H54 (cell line): Measurements from ENCODE around the gene PHAX.
A peak's percentile ranks its signal among the peaks of the same experiment; 100 is the strongest.
"Not testable (repeated sequence)": the region's sequence is repeated elsewhere in the genome, so short reads cannot be mapped to it uniquely, and the experiment has no call there.

Experiments
- DNase-seq: peaks from one replicate; pipeline ENCODE4 v3.0.0; 2011; ENCODE audit warnings: low spot score, mixed read lengths; ENCODE audit not compliant: insufficient read length
- FAIRE-seq: peaks from 3 replicates; lab custom pipeline; 2011; peaks lifted over from hg19 to GRCh38; lab: Jason Lieb, UNC
- POLR2A ChIP-seq: IDR thresholded peaks from 2 replicates; pipeline ENCODE4 v1.6.1; 2011; ENCODE audit warnings: low read depth, mild to moderate bottlenecking, low read length

PHAX gene

GRCh38 chr5:126656401-126657007, 55.8 kb downstream of the PHAX start:
- peak; percentile 38 for DNase-seq
- no peak for TF ChIP-seq POLR2A
- FAIRE-seq: peak; percentile 41

- no peak for TF ChIP-seq POLR2A
- no peak for DNase-seq
- FAIRE-seq: no peak
Measured at GRCh38 chr5:126658561-126658960, 57.8 kb downstream of the PHAX start.

GRCh38 chr5:126659805-126660482, 59.2 kb downstream of the PHAX start:
- DNase-seq (no peak), FAIRE-seq (no peak)
- TF ChIP-seq POLR2A: no peak

- no peak for TF ChIP-seq POLR2A
- FAIRE-seq (no peak), DNase-seq (no peak)
Measured at GRCh38 chr5:126664586-126664985, 63.8 kb downstream of the PHAX start.

- FAIRE-seq, DNase-seq: not testable (repeated sequence)
Measured at GRCh38 chr5:126670109-126670508, 69.4 kb downstream of the PHAX start.

GRCh38 chr5:126671681-126672080, 70.9 kb downstream of the PHAX start:
- not testable (repeated sequence) for DNase-seq, FAIRE-seq

- DNase-seq (no peak), FAIRE-seq (no peak)
- TF ChIP-seq POLR2A: no peak
Measured at GRCh38 chr5:126673477-126673876, 72.7 kb downstream of the PHAX start.

- TF ChIP-seq POLR2A: no peak
- FAIRE-seq: no peak
Measured at GRCh38 chr5:126674145-126674544, 73.4 kb downstream of the PHAX start.

GRCh38 chr5:126675338-126675737, 74.6 kb downstream of the PHAX start:
- no peak for TF ChIP-seq POLR2A
- DNase-seq: no peak
- no peak for FAIRE-seq

More at GRCh38 chr5:126674145-126674544, 73.4 kb downstream of the PHAX start:
- no peak for DNase-seq

GRCh38 chr5:126676195-126676624, 75.5 kb downstream of the PHAX start:
- no peak for TF ChIP-seq POLR2A
- peak; percentile 55 for DNase-seq
- FAIRE-seq: no peak
